Caco-2 (cell line): ENCODE results near the gene LRMDA. TPM values are rescaled to one million over a fixed set of nuclear protein-coding genes. Genes with fewer than 3 reads are reported as not detected.

Experiments
- BruUV-seq: library from RNA; stranded (reverse); fragments of 400-500 nt; replicated peaks from 2 replicates; lab custom pipeline; 2021; lab: Mats Ljungman, UMichigan
- CTCF ChIA-PET: fragments of 300-600 bp; sonication (Branson Sonifier 250); formaldehyde crosslinking; loops from one replicate; lab custom pipeline; 2022; ENCODE audit warnings: antibody characterized with exemption; lab: Charles Lee
- POLR2A ChIA-PET: fragments of 300-600 bp; sonication (Branson Sonifier 250); formaldehyde crosslinking; loops from one replicate; lab custom pipeline; 2022; ENCODE audit warnings: antibody characterized with exemption; lab: Charles Lee
- DNase-seq, 2 experiments: peaks; one replicate each; pipeline versions ENCODE4 v3.0.0 to v3.0.0-alpha.2; 2020 to 2022
- H3K27me3 ChIP-seq: replicated peaks from 2 replicates; pipeline ENCODE4 v1.6.0; 2011; ENCODE audit warnings: low read length; ENCODE audit not compliant: control insufficient read depth, insufficient read depth
- H3K36me3 ChIP-seq: 2 replicates; pipeline ENCODE4 v1.5.1; 2011; ENCODE audit warnings: low read length; ENCODE audit not compliant: control insufficient read depth, insufficient read depth
- H3K4me1 ChIP-seq: fragments of 250-450 bp; sonication (Bioruptor Pico); 2 replicates; pipeline ENCODE4 v1.5.1; 2020; ENCODE audit warnings: mild to moderate bottlenecking
- H3K4me3 ChIP-seq: 2 replicates; pipeline ENCODE4 v1.5.1; 2011; ENCODE audit warnings: low read depth, mild to moderate bottlenecking, control low read depth, low read length
- H3K9me3 ChIP-seq: fragments of 250-450 bp; sonication (Bioruptor Pico); 2 replicates; pipeline ENCODE4 v1.5.1; 2020; ENCODE audit warnings: mild to moderate bottlenecking, moderate library complexity
- H3K27ac Mint-ChIP-seq: one replicate; pipeline ENCODE4 v1.8.0; 2022; ENCODE audit warnings: mixed read lengths; ENCODE audit not compliant: unreplicated experiment
- H3K27me3 Mint-ChIP-seq: one replicate; pipeline ENCODE4 v1.8.0; 2022; ENCODE audit warnings: mixed read lengths; ENCODE audit not compliant: insufficient read depth, unreplicated experiment
- H3K36me3 Mint-ChIP-seq: one replicate; pipeline ENCODE4 v1.8.0; 2022; ENCODE audit warnings: mild to moderate bottlenecking, mixed read lengths; ENCODE audit not compliant: insufficient read depth, unreplicated experiment
- H3K4me1 Mint-ChIP-seq: one replicate; pipeline ENCODE4 v1.8.0; 2022; ENCODE audit warnings: low read depth, mixed read lengths; ENCODE audit not compliant: unreplicated experiment
- H3K4me3 Mint-ChIP-seq: one replicate; pipeline ENCODE4 v1.8.0; 2022; ENCODE audit warnings: mild to moderate bottlenecking, moderate library complexity, mixed read lengths; ENCODE audit not compliant: unreplicated experiment
- H3K9me3 Mint-ChIP-seq: one replicate; pipeline ENCODE4 v1.8.0; 2022; ENCODE audit warnings: mixed read lengths; ENCODE audit not compliant: unreplicated experiment
- intact Hi-C: fragments of 100-400 bp; cut with micrococcal nuclease; formaldehyde crosslinking; loops from one replicate; pipeline ENCODE4 v1.10.0; 2022; ENCODE audit not compliant: unreplicated experiment
- total RNA-seq: library from RNA; stranded (reverse); gene quantifications from 2 replicates; pipeline ENCODE4 v1.2.3, GENCODE V29; 2022
- TF ChIP-seq, protein P1 (sequence below), 2 experiments: fragments of 200-600 bp in 1 of 2; IDR thresholded peaks; 1 replicate in 1 of 2; 2 replicates in 1 of 2; pipeline versions ENCODE4 v1.5.1 to v1.8.0; 2011 to 2022; ENCODE audit warnings: antibody characterized with exemption in 1 of 2, control low read depth in 1 of 2, inconsistent platforms in 1 of 2, low read depth in 1 of 2, low read length in 1 of 2, mild to moderate bottlenecking in 1 of 2, moderate library complexity in 1 of 2; ENCODE audit not compliant: insufficient read depth in 1 of 2, severe bottlenecking in 1 of 2, unreplicated experiment in 1 of 2

The LRMDA gene
- total RNA-seq, 1 experiment from 2014 or later: 18.5 TPM

DNA sequence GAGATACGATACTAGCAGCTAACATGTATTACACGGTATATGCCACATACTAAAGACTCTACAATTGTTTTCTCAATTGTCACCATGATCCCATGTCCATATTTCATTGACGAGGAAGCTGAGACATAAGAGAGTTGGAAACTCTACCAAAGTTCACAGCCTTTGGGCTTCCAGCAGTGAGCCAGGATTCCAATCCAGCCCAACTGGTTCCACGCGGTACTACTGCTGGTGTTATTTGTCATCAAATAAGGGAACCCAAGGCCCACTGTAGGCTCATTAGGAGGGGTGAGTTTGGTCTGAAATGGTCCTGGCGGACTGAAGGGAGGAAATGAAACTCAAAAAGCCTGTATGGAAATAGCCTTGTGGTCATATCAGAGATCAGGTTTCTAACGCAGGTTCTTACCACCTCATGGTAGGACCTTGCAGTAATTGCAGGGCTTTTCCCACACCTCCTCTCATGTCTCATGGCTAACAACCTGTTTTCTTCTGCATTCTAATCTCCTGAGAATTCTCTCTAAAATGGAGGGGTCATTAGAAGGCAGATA lies 814.6 kb downstream of the LRMDA start:
- no TSS peak for BruUV-seq
- H3K4me3 ChIP-seq: no peak overlapping the region

DNA sequence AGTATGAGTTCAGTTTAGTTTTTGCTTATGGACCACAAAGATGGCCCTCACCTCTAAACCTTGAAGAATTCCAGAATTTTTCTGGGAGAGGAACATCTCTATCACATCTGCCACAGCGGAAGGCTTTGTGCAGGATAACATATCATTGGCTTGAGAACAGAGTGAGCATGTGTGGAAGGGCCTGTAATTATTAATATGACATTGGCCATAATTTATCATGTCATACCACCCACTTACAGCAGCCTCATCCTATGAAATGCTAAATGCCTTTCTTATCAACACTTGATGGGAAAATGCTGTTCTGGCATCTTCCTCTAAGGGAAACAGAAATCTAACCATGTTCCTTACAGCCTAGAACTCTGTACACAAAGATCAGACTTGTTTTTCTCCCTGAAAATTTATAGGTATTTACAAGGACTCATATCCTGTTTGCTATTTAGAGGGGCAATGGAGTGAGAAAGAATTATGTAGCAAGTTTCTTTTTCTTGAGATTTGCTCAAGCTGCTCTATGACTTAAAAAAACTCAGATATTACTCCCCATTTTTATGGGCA lies 817.3 kb downstream of the LRMDA start:
- intact Hi-C loops: no loop called here
- no peaks in the 10 kb centered on the region for H3K36me3 ChIP-seq
- no peaks in the 10 kb centered on the region for H3K9me3 ChIP-seq
- Mint-ChIP-seq H3K4me1 (no peaks in the 10 kb centered on the region), H3K27ac (no peak overlapping the region), H3K36me3 (no peaks in the 10 kb centered on the region), H3K4me3 (no peak overlapping the region), H3K9me3 (no peaks in the 10 kb centered on the region), H3K27me3 (no peaks in the 10 kb centered on the region)
- no peaks in the 10 kb centered on the region for H3K4me1 ChIP-seq
- ChIA-PET CTCF (no interaction called here), POLR2A (no interaction called here)
- no peak overlapping the region for H3K4me3 ChIP-seq
- H3K27me3 ChIP-seq: no peaks in the 10 kb centered on the region
- no peak for DNase-seq
- no TSS peak for BruUV-seq
- TF ChIP-seq, protein P1, sequence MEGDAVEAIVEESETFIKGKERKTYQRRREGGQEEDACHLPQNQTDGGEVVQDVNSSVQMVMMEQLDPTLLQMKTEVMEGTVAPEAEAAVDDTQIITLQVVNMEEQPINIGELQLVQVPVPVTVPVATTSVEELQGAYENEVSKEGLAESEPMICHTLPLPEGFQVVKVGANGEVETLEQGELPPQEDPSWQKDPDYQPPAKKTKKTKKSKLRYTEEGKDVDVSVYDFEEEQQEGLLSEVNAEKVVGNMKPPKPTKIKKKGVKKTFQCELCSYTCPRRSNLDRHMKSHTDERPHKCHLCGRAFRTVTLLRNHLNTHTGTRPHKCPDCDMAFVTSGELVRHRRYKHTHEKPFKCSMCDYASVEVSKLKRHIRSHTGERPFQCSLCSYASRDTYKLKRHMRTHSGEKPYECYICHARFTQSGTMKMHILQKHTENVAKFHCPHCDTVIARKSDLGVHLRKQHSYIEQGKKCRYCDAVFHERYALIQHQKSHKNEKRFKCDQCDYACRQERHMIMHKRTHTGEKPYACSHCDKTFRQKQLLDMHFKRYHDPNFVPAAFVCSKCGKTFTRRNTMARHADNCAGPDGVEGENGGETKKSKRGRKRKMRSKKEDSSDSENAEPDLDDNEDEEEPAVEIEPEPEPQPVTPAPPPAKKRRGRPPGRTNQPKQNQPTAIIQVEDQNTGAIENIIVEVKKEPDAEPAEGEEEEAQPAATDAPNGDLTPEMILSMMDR (IDR thresholded peaks at IDR 0.05; ENCODE audit: insufficient read depth in 1 of 2, low read depth in 1 of 2, low read length in 1 of 2, severe bottlenecking in 1 of 2, unreplicated experiment in 1 of 2): no peak

More for the DNA sequence above, 814.6 kb downstream of the LRMDA start:
- H3K4me3 Mint-ChIP-seq: no peak overlapping the region
- no peaks in the 10 kb centered on the region for H3K4me1 Mint-ChIP-seq
- TF ChIP-seq, protein P1 (IDR thresholded peaks at IDR 0.05; ENCODE audit: insufficient read depth in 1 of 2, low read depth in 1 of 2, low read length in 1 of 2, severe bottlenecking in 1 of 2, unreplicated experiment in 1 of 2): no peak
- Histone ChIP-seq H3K36me3 (no peaks in the 10 kb centered on the region), H3K4me1 (no peaks in the 10 kb centered on the region), H3K27me3 (no peaks in the 10 kb centered on the region), H3K9me3 (no peaks in the 10 kb centered on the region)
- POLR2A ChIA-PET: no interaction called here
- H3K27ac Mint-ChIP-seq: no peak overlapping the region
- DNase-seq: no peak
- CTCF ChIA-PET: no interaction called here
- H3K9me3 Mint-ChIP-seq: no peaks in the 10 kb centered on the region
- no peaks in the 10 kb centered on the region for H3K27me3 Mint-ChIP-seq
- H3K36me3 Mint-ChIP-seq: no peaks in the 10 kb centered on the region
- intact Hi-C loops: no loop called here

DNA sequence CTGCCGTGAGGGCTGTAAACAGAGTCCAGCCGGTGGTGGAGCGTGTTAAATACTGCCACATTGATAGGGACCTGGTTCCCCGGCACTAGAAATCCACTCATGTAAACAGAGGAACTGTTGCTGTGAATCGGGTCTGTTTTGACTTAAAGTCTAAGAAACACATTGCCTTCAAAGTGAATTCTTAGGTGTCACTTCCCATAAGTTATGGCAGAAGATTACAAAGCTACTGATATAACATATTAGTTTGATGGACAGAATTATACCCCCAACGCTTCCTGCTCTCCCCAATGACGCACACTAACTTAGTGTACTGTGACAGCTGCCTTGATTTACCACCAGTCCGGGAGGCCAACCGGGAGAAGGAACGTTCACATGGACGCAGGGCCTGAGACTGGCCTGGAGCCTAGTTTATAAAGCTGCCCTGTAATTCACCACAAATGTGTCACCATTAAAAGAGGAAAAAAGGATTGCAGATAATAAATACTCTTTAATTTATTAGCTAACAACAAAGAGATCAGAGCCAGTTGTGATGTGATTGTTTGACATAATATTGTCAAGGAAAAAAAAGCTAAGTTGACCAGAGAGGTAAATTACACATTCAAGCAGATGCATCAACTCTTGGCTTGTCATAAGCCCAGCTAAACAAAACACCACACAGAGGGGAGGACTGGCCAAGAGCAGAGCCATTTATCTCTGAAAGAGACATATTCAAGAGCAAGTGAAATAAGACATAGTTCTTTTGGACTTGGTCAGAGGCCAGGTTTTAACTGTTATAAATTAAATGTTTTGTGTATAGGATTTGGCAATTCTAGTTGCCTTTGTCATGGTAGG lies 820.6 kb downstream of the LRMDA start:
- no peaks in the 10 kb centered on the region for H3K9me3 ChIP-seq
- no peaks in the 10 kb centered on the region for H3K36me3 ChIP-seq
- BruUV-seq: no TSS peak
- no peak overlapping the region for H3K27ac Mint-ChIP-seq
- POLR2A ChIA-PET: no interaction called here
- no peak overlapping the region for H3K4me3 Mint-ChIP-seq
- no peaks in the 10 kb centered on the region for H3K36me3 Mint-ChIP-seq
- H3K27me3 ChIP-seq: no peaks in the 10 kb centered on the region
- TF ChIP-seq, protein P1 (IDR thresholded peaks at IDR 0.05; ENCODE audit: insufficient read depth in 1 of 2, low read depth in 1 of 2, low read length in 1 of 2, severe bottlenecking in 1 of 2, unreplicated experiment in 1 of 2): no peak
- CTCF ChIA-PET: no interaction called here
- H3K4me1 Mint-ChIP-seq: no peaks in the 10 kb centered on the region
- H3K9me3 Mint-ChIP-seq: no peaks in the 10 kb centered on the region
- no peaks in the 10 kb centered on the region for H3K27me3 Mint-ChIP-seq
- peak in 1 of 2 experiments; percentile 47 for DNase-seq
- H3K4me3 ChIP-seq: no peak overlapping the region
- H3K4me1 ChIP-seq: no peaks in the 10 kb centered on the region
- intact Hi-C loops: no loop called here
